ENCODE measurements around the gene KCNS3. TPM values are rescaled to one million over a fixed set of nuclear protein-coding genes. Genes with fewer than 3 reads are reported as not detected.
A peak's percentile ranks its signal among the peaks of the same experiment; 100 is the strongest.

Gene KCNS3
- total RNA-seq = under 1 TPM; 0.07 to 0.11 TPM

- ATAC-seq = peak; percentile 79
- Mint-ChIP-seq H3K36me3 (ENCODE audit: low read depth) (no peaks in the 10 kb centered on the region), H3K27me3 (peaks cover 63% of the 10 kb centered on the region), H3K4me1 (peaks cover 15% of the 10 kb centered on the region), H3K27ac (no peak within 1 kb of the TSS), H3K4me3 (peak within 1 kb of the TSS; percentile 69), H3K9me3 (ENCODE audit: low read depth) (peaks cover 2% of the 10 kb centered on the region)
- POLR2A ChIA-PET = no interaction called here
- intact Hi-C loops (cut with DNase I, micrococcal nuclease) = no loop called here
- CTCF ChIA-PET = no interaction called here
- peak; percentile 28 for DNase-seq
Measured at GRCh38 chr2:17878281-17879136, at the start of gene KCNS3. KCNS3 (plus strand) TSS chr2:17878667; CDS start chr2:17931009, 52,342 bp downstream.

- H3K27ac Mint-ChIP-seq = no peak overlapping the region
- intact Hi-C loops (cut with DNase I, micrococcal nuclease) = loop anchor here (1.0 to 2.0 kb wide), 2 partner anchors 111 to 112 kb away; no protein-coding TSS in a partner anchor
- ChIA-PET CTCF (interaction anchor here (0.6 to 2.0 kb wide), 9 partner anchors 9 to 178 kb away, joined by 3 to 4 read pairs (median 3); partner anchors contain the start of gene SMC6), POLR2A (no interaction called here)
- H3K9me3 Mint-ChIP-seq (ENCODE audit: low read depth) = no peaks in the 10 kb centered on the region
- H3K36me3 Mint-ChIP-seq (ENCODE audit: low read depth) = no peaks in the 10 kb centered on the region
- no peaks in the 10 kb centered on the region for H3K4me1 Mint-ChIP-seq
- DNase-seq (peak; percentile 72), ATAC-seq (peak; percentile 84)
- H3K4me3 Mint-ChIP-seq = no peak overlapping the region
- peaks cover 35% of the 10 kb centered on the region for H3K27me3 Mint-ChIP-seq
Measured at GRCh38 chr2:17830053-17831034, 48.1 kb upstream of the KCNS3 start.

- Mint-ChIP-seq H3K27ac (no peak overlapping the region), H3K27me3 (peaks cover 18% of the 10 kb centered on the region), H3K4me1 (no peaks in the 10 kb centered on the region), H3K36me3 (ENCODE audit: low read depth) (no peaks in the 10 kb centered on the region), H3K4me3 (no peak overlapping the region), H3K9me3 (ENCODE audit: low read depth) (no peaks in the 10 kb centered on the region)
- no peak for DNase-seq
- ChIA-PET POLR2A (no interaction called here), CTCF (no interaction called here)
- intact Hi-C loops (cut with DNase I, micrococcal nuclease) = no loop called here
- ATAC-seq = no peak
Measured at GRCh38 chr2:17835516-17835915, 43.0 kb upstream of the KCNS3 start.

GRCh38 chr2:17839959-17840358, 38.5 kb upstream of the KCNS3 start:
- Mint-ChIP-seq H3K36me3 (ENCODE audit: low read depth) (no peaks in the 10 kb centered on the region), H3K9me3 (ENCODE audit: low read depth) (no peaks in the 10 kb centered on the region), H3K27me3 (no peaks in the 10 kb centered on the region), H3K4me3 (no peak overlapping the region), H3K27ac (no peak overlapping the region), H3K4me1 (no peaks in the 10 kb centered on the region)
- intact Hi-C loops (cut with DNase I, micrococcal nuclease) = no loop called here
- ChIA-PET CTCF (interaction anchor here (0.8 kb wide), 1 partner anchor 10 kb away, joined by 3 read pairs; no protein-coding TSS in a partner anchor), POLR2A (no interaction called here)
- ATAC-seq = no peak
- DNase-seq = no peak

GRCh38 chr2:17843457-17843856, 35.0 kb upstream of the KCNS3 start:
- H3K9me3 Mint-ChIP-seq (ENCODE audit: low read depth) = no peaks in the 10 kb centered on the region
- POLR2A ChIA-PET = no interaction called here
- H3K27ac Mint-ChIP-seq = no peak overlapping the region
- intact Hi-C loops (cut with DNase I, micrococcal nuclease) = no loop called here
- no peak for DNase-seq
- H3K27me3 Mint-ChIP-seq = no peaks in the 10 kb centered on the region
- H3K4me3 Mint-ChIP-seq = no peak overlapping the region
- ATAC-seq = no peak
- no peaks in the 10 kb centered on the region for H3K36me3 Mint-ChIP-seq (ENCODE audit: low read depth)
- H3K4me1 Mint-ChIP-seq = no peaks in the 10 kb centered on the region
- CTCF ChIA-PET = no interaction called here

GRCh38 chr2:17845806-17846205, 32.7 kb upstream of the KCNS3 start:
- DNase-seq (no peak), ATAC-seq (no peak)
- ChIA-PET POLR2A (no interaction called here), CTCF (interaction anchor here (1.2 kb wide), 1 partner anchor 10 kb away, joined by 3 read pairs; no protein-coding TSS in a partner anchor)
- no peaks in the 10 kb centered on the region for H3K27me3 Mint-ChIP-seq
- intact Hi-C loops (cut with DNase I, micrococcal nuclease) = no loop called here
- H3K9me3 Mint-ChIP-seq (ENCODE audit: low read depth) = no peaks in the 10 kb centered on the region
- H3K27ac Mint-ChIP-seq = no peak overlapping the region
- no peak overlapping the region for H3K4me3 Mint-ChIP-seq
- no peaks in the 10 kb centered on the region for H3K36me3 Mint-ChIP-seq (ENCODE audit: low read depth)
- no peaks in the 10 kb centered on the region for H3K4me1 Mint-ChIP-seq

GRCh38 chr2:17846676-17847075, 31.8 kb upstream of the KCNS3 start:
- CTCF ChIA-PET = no interaction called here
- intact Hi-C loops (cut with DNase I, micrococcal nuclease) = no loop called here
- no peak overlapping the region for H3K27ac Mint-ChIP-seq
- no peaks in the 10 kb centered on the region for H3K9me3 Mint-ChIP-seq (ENCODE audit: low read depth)
- no peaks in the 10 kb centered on the region for H3K4me1 Mint-ChIP-seq
- H3K4me3 Mint-ChIP-seq = no peak overlapping the region
- H3K27me3 Mint-ChIP-seq = no peaks in the 10 kb centered on the region
- no peak for ATAC-seq
- H3K36me3 Mint-ChIP-seq (ENCODE audit: low read depth) = no peaks in the 10 kb centered on the region
- DNase-seq = no peak
- POLR2A ChIA-PET = no interaction called here

GRCh38 chr2:17847236-17847635, 31.2 kb upstream of the KCNS3 start:
- Mint-ChIP-seq H3K27me3 (no peaks in the 10 kb centered on the region), H3K27ac (no peak overlapping the region), H3K36me3 (ENCODE audit: low read depth) (no peaks in the 10 kb centered on the region), H3K9me3 (ENCODE audit: low read depth) (no peaks in the 10 kb centered on the region), H3K4me3 (no peak overlapping the region), H3K4me1 (no peaks in the 10 kb centered on the region)
- ChIA-PET CTCF (no interaction called here), POLR2A (no interaction called here)
- DNase-seq (no peak), ATAC-seq (no peak)
- intact Hi-C loops (cut with DNase I, micrococcal nuclease) = no loop called here

- Mint-ChIP-seq H3K9me3 (ENCODE audit: low read depth) (no peaks in the 10 kb centered on the region), H3K4me1 (no peaks in the 10 kb centered on the region), H3K36me3 (ENCODE audit: low read depth) (no peaks in the 10 kb centered on the region), H3K27me3 (peaks cover 5% of the 10 kb centered on the region), H3K4me3 (no peak overlapping the region), H3K27ac (no peak overlapping the region)
- DNase-seq (no peak), ATAC-seq (no peak)
- ChIA-PET POLR2A (no interaction called here), CTCF (interaction anchor here (0.6 kb wide), 1 partner anchor 11 kb away, joined by 3 read pairs; no protein-coding TSS in a partner anchor)
- intact Hi-C loops (cut with DNase I, micrococcal nuclease) = no loop called here
Measured at GRCh38 chr2:17849275-17849674, 29.2 kb upstream of the KCNS3 start.

GRCh38 chr2:17850151-17850550, 28.3 kb upstream of the KCNS3 start:
- Mint-ChIP-seq H3K4me3 (no peak overlapping the region), H3K27me3 (peaks cover 6% of the 10 kb centered on the region), H3K9me3 (ENCODE audit: low read depth) (no peaks in the 10 kb centered on the region), H3K36me3 (ENCODE audit: low read depth) (no peaks in the 10 kb centered on the region), H3K27ac (no peak overlapping the region), H3K4me1 (no peaks in the 10 kb centered on the region)
- ATAC-seq (no peak), DNase-seq (no peak)
- CTCF ChIA-PET = interaction anchor here (0.6 to 1.2 kb wide), 2 partner anchors 106 to 328 kb away, joined by 3 to 4 read pairs; no protein-coding TSS in a partner anchor
- intact Hi-C loops (cut with DNase I, micrococcal nuclease) = loop anchor here in 1 of 2 experiments (2.0 kb wide), 1 partner anchor 329 kb away; no protein-coding TSS in a partner anchor
- POLR2A ChIA-PET = no interaction called here

- no peak overlapping the region for H3K4me3 Mint-ChIP-seq
- POLR2A ChIA-PET = no interaction called here
- intact Hi-C loops (cut with DNase I, micrococcal nuclease) = loop anchor here (1.0 to 2.0 kb wide), 5 partner anchors 265 to 526 kb away; no protein-coding TSS in a partner anchor
- CTCF ChIA-PET = interaction anchor here (0.8 to 1.4 kb wide), 4 partner anchors 295 to 522 kb away, joined by 3 to 5 read pairs (median 4); no protein-coding TSS in a partner anchor
- DNase-seq (peak; percentile 65), ATAC-seq (no peak)
- H3K4me1 Mint-ChIP-seq = no peaks in the 10 kb centered on the region
- peaks cover 11% of the 10 kb centered on the region for H3K27me3 Mint-ChIP-seq
- H3K9me3 Mint-ChIP-seq (ENCODE audit: low read depth) = no peaks in the 10 kb centered on the region
- no peaks in the 10 kb centered on the region for H3K36me3 Mint-ChIP-seq (ENCODE audit: low read depth)
- no peak overlapping the region for H3K27ac Mint-ChIP-seq
Measured at GRCh38 chr2:17851731-17852585, 26.5 kb upstream of the KCNS3 start.

All from activated CD4-positive, alpha-beta T cell treated with anti-CD3 and anti-CD28 coated beads for 36 hours (primary cell).